ENCODE measurements around the gene ERG.
A peak's percentile ranks its signal among the peaks of the same experiment; 100 is the strongest.

ERG gene

GRCh38 chr21:38498057-38498833 lies at the start of gene ERG:
Gene ERG (minus strand): TSS chr21:38498477. CDS start chr21:38498380, 97 bp downstream.
- DNase-seq: no peak

GRCh38 chr21:38544661-38545060 lies 46.4 kb upstream of the ERG start:
- DNase-seq: no peak

- no peak for DNase-seq
These were observed 44.0 kb upstream of the ERG start for GRCh38 chr21:38542263-38542662.

- no peak for DNase-seq
These were observed 40.1 kb upstream of the ERG start for GRCh38 chr21:38538353-38538752.

- no peak for DNase-seq
These were observed 36.3 kb upstream of the ERG start for GRCh38 chr21:38534591-38534990.

- no peak for DNase-seq
These were observed 35.6 kb upstream of the ERG start for GRCh38 chr21:38533887-38534286.

GRCh38 chr21:38531591-38531990 lies 33.3 kb upstream of the ERG start:
- DNase-seq: no peak

GRCh38 chr21:38531039-38531541 lies 32.8 kb upstream of the ERG start:
- DNase-seq: no peak

- no peak for DNase-seq
These were observed 29.5 kb upstream of the ERG start for GRCh38 chr21:38527737-38528136.

- no peak for DNase-seq
These were observed 27.2 kb upstream of the ERG start for GRCh38 chr21:38525454-38525853.

GRCh38 chr21:38524168-38525153 lies 26.2 kb upstream of the ERG start:
- no peak for DNase-seq

GRCh38 chr21:38520511-38520910 lies 22.2 kb upstream of the ERG start:
- DNase-seq: no peak

- no peak for DNase-seq
These were observed 13.5 kb upstream of the ERG start for GRCh38 chr21:38511662-38512243.

- no peak for DNase-seq
These were observed 12.9 kb upstream of the ERG start for GRCh38 chr21:38511198-38511597.

GRCh38 chr21:38507374-38507942 lies 9.2 kb upstream of the ERG start:
- no peak for DNase-seq

- no peak for DNase-seq
These were observed 8.5 kb upstream of the ERG start for GRCh38 chr21:38506661-38507281.

- peak; percentile 7 for DNase-seq
These were observed 7.6 kb upstream of the ERG start for GRCh38 chr21:38505654-38506523.

GRCh38 chr21:38504066-38504465 lies 5.8 kb upstream of the ERG start:
- no peak for DNase-seq

- DNase-seq: peak; percentile 24
These were observed 5.3 kb upstream of the ERG start for GRCh38 chr21:38503583-38503982.

GRCh38 chr21:38500073-38500472 lies 1.8 kb upstream of the ERG start:
- no peak for DNase-seq

- no peak for DNase-seq
These were observed 1.0 kb upstream of the ERG start for GRCh38 chr21:38499296-38499695.

All from NCI-H2171 (cell line).